Testis (tissue), 2 donors: ENCODE measurements around the gene DYNLL2.

Source experiments
- CTCF ChIP-seq, 3 experiments: fragments of 450-650 bp in 2 of 3; fragments of 200-600 bp in 1 of 3; sonication (generic) in 1 of 3; IDR thresholded peaks; one replicate each; pipeline ENCODE4 v1.5.1; 2016 to 2019; ENCODE audit warnings: antibody characterized with exemption in 3 of 3, mild to moderate bottlenecking in 2 of 3, moderate library complexity in 1 of 3
- POLR2A ChIP-seq: fragments of 450-650 bp; IDR thresholded peaks from one replicate; pipeline ENCODE4 v1.6.1; 2017; ENCODE audit warnings: antibody characterized with exemption, mild to moderate bottlenecking, moderate library complexity

GRCh38 chr17:58051468-58051867 lies 31.8 kb upstream of the DYNLL2 start:
- TF ChIP-seq CTCF (IDR thresholded peaks at IDR 0.05): no peak
- no peak for TF ChIP-seq POLR2A
